Sigmoid colon (tissue), 7 donors: ENCODE measurements around the gene LRRC10. TPM values are rescaled to one million over a fixed set of nuclear protein-coding genes. Genes with fewer than 3 reads are reported as not detected.

Experiments used
- DNase-seq: peaks from one replicate; pipeline ENCODE4 v3.0.0-alpha.2; 2019
- H3K27ac ChIP-seq, 4 donors: fragments of 200-600 bp; sonication (generic); one replicate each; pipeline ENCODE4 v1.5.1; 2016 to 2019; ENCODE audit warnings: mild to moderate bottlenecking in 1 of 4
- H3K27me3 ChIP-seq, 3 donors: fragments of 200-600 bp; sonication (generic); one replicate each; pipeline ENCODE4 v1.5.1; 2019; ENCODE audit warnings: mild to moderate bottlenecking in 1 of 3
- H3K36me3 ChIP-seq, 4 donors: fragments of 200-600 bp; sonication (generic); one replicate each; pipeline ENCODE4 v1.5.1; 2016 to 2019
- H3K4me1 ChIP-seq, 4 donors: fragments of 200-600 bp; sonication (generic); one replicate each; pipeline ENCODE4 v1.5.1; 2017 to 2019
- H3K4me3 ChIP-seq, 4 donors: fragments of 200-600 bp; sonication (generic); one replicate each; pipeline ENCODE4 v1.5.1; 2017 to 2019; ENCODE audit warnings: mild to moderate bottlenecking in 2 of 4, moderate library complexity in 1 of 4
- H3K9me3 ChIP-seq, 4 donors: fragments of 200-600 bp in 3 of 4; sonication (generic) in 3 of 4; one replicate each; pipeline versions ENCODE4 v1.5.1 to v1.6.1; 2013 to 2019
- EP300 ChIP-seq, 4 donors: sonication (generic); formaldehyde crosslinking; IDR thresholded peaks; one replicate each; pipeline ENCODE4 v1.6.1; 2017; ENCODE audit warnings: antibody characterized with exemption in 4 of 4
- POLR2A ChIP-seq, 2 donors: fragments of 450-650 bp; IDR thresholded peaks; one replicate each; pipeline ENCODE4 v1.6.1; 2016; ENCODE audit warnings: antibody characterized with exemption in 2 of 2, mild to moderate bottlenecking in 2 of 2, moderate library complexity in 2 of 2
- POLR2AphosphoS5 ChIP-seq, 4 donors: sonication (generic); formaldehyde crosslinking; IDR thresholded peaks; one replicate each; pipeline ENCODE4 v1.6.1; 2017; ENCODE audit warnings: antibody characterized with exemption in 4 of 4
- WGBS, 2 donors: extraction: QIAGEN DNeasy Blood & Tissue Kit; methylation state at CpG; one replicate each; pipeline ENCODE4 v1.1.7; 2013; 5-methylcytosine and 5-hydroxymethylcytosine counted together
- intact Hi-C: fragments of 100-400 bp; cut with DNase I; formaldehyde crosslinking; loops from one replicate; pipeline ENCODE4 v1.15.1; 2023
- polyA plus RNA-seq, 3 donors: library from polyadenylated mRNA; stranded (reverse); fragments of 200-250 nt; gene quantifications; one replicate each; pipeline ENCODE4 v1.2.3, GENCODE V29; 2013
- total RNA-seq, 4 donors: library from RNA; depleted of rRNA; stranded (reverse); fragments of >200 nt; gene quantifications; one replicate each; pipeline ENCODE4 v1.1.0, GENCODE V29; 2016
- TF ChIP-seq, protein P1 (sequence below), 4 experiments: fragments of 450-650 bp in 3 of 4; fragments of 200-600 bp in 1 of 4; IDR thresholded peaks; one replicate each; pipeline ENCODE4 v1.5.1; 2016 to 2019; ENCODE audit warnings: antibody characterized with exemption in 4 of 4, mild to moderate bottlenecking in 3 of 4, moderate library complexity in 2 of 4
- donor health status: healthy with polysubstance abuse.
- donor health status: Bipolar disorder and iron deficiency.
- donor health status: healthy.

The LRRC10 gene
- total and polyA plus RNA-seq, 7 donors: under 0.01 to 0.01 TPM; not detected in 5

DNA sequence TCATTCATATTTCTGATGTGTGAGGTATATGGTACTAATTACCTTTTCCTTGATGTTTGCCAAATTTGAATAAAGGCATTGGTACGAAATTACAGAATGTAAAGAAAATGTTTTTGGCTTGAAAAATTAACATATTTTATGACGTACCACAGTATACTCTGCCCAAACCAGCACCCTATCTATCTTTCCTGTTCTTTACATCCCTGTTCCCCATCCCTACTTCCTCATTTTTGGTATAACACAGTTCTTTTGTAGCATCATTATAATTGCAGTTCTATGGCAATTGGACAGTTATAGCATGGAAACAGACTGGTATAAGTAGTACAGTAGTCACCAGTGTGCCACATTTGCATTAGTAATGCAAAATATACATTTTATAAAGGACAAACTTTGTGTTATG, 32.4 kb downstream of the LRRC10 start:
- no peaks in the 10 kb centered on the region for H3K27me3 ChIP-seq
- no peaks in the 10 kb centered on the region for H3K9me3 ChIP-seq
- H3K4me3 ChIP-seq: no peak overlapping the region
- no peak overlapping the region for H3K27ac ChIP-seq
- TF ChIP-seq POLR2A (IDR thresholded peaks at IDR 0.05) (no peak), EP300 (IDR thresholded peaks at IDR 0.05) (no peak)
- no peaks in the 10 kb centered on the region for H3K4me1 ChIP-seq
- no peak for DNase-seq
- H3K36me3 ChIP-seq: peaks cover 0 to 30% (median 12%) of the 10 kb centered on the region in 4 donors
- WGBS, 2 donors: 83 to 96% methylated on average over 2 of the region's 2 CpGs
- intact Hi-C loops: no loop called here

DNA sequence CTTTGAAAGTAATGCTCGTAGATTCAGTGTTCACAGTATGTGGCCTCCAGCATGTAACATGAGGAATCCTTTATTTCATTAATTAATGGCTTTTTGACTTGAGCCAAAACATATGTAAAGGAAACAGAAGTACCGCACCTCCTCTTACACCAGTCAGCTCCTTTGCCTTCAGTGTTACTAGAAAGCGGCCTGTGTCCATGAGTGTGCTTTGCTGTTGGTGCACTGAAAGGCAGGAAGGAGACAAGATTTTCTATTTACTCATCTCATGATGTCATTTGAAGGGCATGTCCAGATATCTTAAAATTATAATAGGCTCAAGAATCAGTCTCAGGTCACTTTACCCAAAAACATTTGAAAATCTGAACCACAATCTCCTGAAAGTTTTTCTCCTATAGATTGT, 35.4 kb downstream of the LRRC10 start:
- TF ChIP-seq, protein P1, sequence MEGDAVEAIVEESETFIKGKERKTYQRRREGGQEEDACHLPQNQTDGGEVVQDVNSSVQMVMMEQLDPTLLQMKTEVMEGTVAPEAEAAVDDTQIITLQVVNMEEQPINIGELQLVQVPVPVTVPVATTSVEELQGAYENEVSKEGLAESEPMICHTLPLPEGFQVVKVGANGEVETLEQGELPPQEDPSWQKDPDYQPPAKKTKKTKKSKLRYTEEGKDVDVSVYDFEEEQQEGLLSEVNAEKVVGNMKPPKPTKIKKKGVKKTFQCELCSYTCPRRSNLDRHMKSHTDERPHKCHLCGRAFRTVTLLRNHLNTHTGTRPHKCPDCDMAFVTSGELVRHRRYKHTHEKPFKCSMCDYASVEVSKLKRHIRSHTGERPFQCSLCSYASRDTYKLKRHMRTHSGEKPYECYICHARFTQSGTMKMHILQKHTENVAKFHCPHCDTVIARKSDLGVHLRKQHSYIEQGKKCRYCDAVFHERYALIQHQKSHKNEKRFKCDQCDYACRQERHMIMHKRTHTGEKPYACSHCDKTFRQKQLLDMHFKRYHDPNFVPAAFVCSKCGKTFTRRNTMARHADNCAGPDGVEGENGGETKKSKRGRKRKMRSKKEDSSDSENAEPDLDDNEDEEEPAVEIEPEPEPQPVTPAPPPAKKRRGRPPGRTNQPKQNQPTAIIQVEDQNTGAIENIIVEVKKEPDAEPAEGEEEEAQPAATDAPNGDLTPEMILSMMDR (IDR thresholded peaks at IDR 0.05): no peak
- TF ChIP-seq POLR2AphosphoS5 (IDR thresholded peaks at IDR 0.05) (no peak), POLR2A (IDR thresholded peaks at IDR 0.05) (no peak), EP300 (IDR thresholded peaks at IDR 0.05) (no peak)
- no peak overlapping the region for H3K27ac ChIP-seq
- peaks cover 0 to 51% (median 24%) of the 10 kb centered on the region in 4 donors for H3K36me3 ChIP-seq
- intact Hi-C loops: no loop called here
- no peaks in the 10 kb centered on the region for H3K4me1 ChIP-seq
- no peak overlapping the region for H3K4me3 ChIP-seq
- no peaks in the 10 kb centered on the region for H3K27me3 ChIP-seq
- H3K9me3 ChIP-seq: no peaks in the 10 kb centered on the region
- WGBS, 2 donors: 96 to 97% methylated on average over 3 of the region's 3 CpGs
- DNase-seq: no peak

DNA sequence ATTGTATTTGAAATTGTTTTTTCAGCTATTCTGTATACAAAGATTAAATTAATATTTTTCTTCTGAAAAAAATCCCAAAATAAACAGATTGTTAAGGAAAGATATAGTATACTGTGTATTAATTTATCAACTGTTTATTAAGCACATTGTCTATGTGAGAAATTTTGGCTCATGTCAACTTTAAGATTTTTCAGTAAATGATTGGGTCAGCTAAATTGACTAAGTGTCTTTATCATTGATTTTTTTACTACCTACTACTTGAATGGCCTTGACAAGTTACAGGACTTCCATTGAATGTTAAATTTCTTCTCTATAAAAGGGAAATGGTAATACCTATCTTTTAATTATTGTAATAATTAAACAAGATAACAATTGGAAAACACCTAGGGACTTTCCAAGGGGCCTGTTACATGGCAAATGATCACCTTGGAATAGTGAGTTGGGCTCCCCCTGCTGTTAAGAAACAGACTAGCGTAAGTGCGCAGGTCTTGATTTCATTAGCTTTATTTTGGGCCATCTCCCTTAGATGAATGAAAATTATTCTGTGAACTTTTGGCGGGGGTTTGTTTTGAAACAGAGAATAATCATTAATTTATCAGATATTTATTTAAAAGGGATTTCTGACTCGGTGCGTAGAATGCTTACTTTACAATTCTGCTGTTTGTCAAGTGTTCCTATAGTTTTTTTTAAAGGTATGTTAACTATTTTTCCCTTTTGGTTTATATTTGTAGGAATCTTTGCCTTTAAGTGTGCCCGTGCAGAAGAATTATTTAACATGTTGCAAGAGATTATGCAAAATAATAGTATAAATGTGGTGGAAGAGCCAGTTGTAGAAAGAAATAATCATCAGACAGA, 39.9 kb downstream of the LRRC10 start:
- Histone ChIP-seq H3K9me3 (no peaks in the 10 kb centered on the region), H3K4me3 (no peak overlapping the region), H3K27me3 (no peaks in the 10 kb centered on the region), H3K4me1 (no peaks in the 10 kb centered on the region), H3K27ac (no peak overlapping the region), H3K36me3 (peaks cover 0 to 55% (median 24%) of the 10 kb centered on the region in 4 donors)
- WGBS, 2 donors: 38 to 55% methylated on average over 6 of the region's 6 CpGs
- TF ChIP-seq EP300 (IDR thresholded peaks at IDR 0.05) (no peak), POLR2A (IDR thresholded peaks at IDR 0.05) (no peak), POLR2AphosphoS5 (IDR thresholded peaks at IDR 0.05) (no peak)
- TF ChIP-seq, protein P1 (IDR thresholded peaks at IDR 0.05): peak; percentile 47 to 77 (median 68)
- intact Hi-C loops: loop anchor here (2.0 to 5.0 kb wide), 3 partner anchors 100 to 213 kb away; partner anchors contain the start of genes FRS2 and YEATS4
- peak; percentile 68 for DNase-seq

DNA sequence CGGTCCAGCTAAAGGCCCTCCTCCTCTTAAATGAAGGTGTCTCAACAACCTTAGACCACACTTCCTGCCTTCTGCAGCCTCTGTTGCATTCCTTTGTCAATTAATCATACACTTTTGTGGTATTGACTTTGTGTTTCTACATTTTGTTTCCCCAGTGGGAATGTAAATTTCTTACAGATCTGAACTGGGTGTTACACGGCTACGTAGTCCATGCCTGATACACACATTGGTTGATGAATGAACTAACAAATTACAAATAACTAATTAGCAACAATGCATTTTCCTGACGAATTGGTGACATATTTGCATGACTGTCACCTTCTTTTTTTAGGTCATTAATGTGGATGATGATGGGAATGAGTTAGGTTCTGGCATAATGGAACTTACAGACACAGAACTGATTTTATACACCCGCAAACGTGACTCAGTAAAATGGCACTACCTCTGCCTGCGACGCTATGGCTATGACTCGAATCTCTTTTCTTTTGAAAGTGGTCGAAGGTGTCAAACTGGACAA, 40.6 kb downstream of the LRRC10 start:
- H3K4me1 ChIP-seq: no peaks in the 10 kb centered on the region
- H3K9me3 ChIP-seq: no peaks in the 10 kb centered on the region
- no peak overlapping the region for H3K27ac ChIP-seq
- no peaks in the 10 kb centered on the region for H3K27me3 ChIP-seq
- TF ChIP-seq EP300 (IDR thresholded peaks at IDR 0.05) (no peak), POLR2A (IDR thresholded peaks at IDR 0.05) (no peak), POLR2AphosphoS5 (IDR thresholded peaks at IDR 0.05) (no peak)
- TF ChIP-seq, protein P1 (IDR thresholded peaks at IDR 0.05): no peak
- intact Hi-C loops: loop anchor here (2.0 to 5.0 kb wide), 3 partner anchors 99 to 213 kb away; partner anchors contain the start of genes FRS2 and YEATS4
- no peak overlapping the region for H3K4me3 ChIP-seq
- DNase-seq: no peak
- WGBS, 2 donors: 92 to 95% methylated on average over 10 of the region's 10 CpGs
- H3K36me3 ChIP-seq: peaks cover 0 to 51% (median 22%) of the 10 kb centered on the region in 4 donors

DNA sequence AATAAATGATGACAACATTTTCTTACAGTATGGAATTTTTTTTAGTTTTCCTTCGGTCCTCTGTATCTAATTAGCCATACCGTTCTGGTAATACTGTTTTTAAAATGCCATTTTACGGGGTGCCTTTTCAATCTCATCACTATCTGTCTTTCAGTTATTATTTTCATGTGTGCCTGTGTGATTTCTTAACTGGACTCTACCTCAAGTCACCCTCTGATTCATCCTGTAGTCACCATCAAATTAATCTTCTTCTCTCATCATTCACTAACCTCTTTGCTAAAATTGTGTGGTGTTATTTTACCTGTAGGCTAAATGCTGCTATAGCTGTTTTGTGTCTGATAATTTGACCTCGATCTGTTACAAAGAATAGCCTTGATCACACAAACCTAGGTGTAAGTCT, 41.5 kb downstream of the LRRC10 start:
- H3K27ac ChIP-seq: no peak overlapping the region
- no peaks in the 10 kb centered on the region for H3K9me3 ChIP-seq
- DNase-seq: no peak
- 64 to 80% methylated on average over 4 of the region's 4 CpGs for whole genome bisulfite sequencing, 2 donors
- no peaks in the 10 kb centered on the region for H3K4me1 ChIP-seq
- no peak for TF ChIP-seq POLR2A (IDR thresholded peaks at IDR 0.05)
- TF ChIP-seq, protein P1 (IDR thresholded peaks at IDR 0.05): no peak
- TF ChIP-seq POLR2AphosphoS5 (IDR thresholded peaks at IDR 0.05): no peak
- no peak for TF ChIP-seq EP300 (IDR thresholded peaks at IDR 0.05)
- H3K27me3 ChIP-seq: no peaks in the 10 kb centered on the region
- no peak overlapping the region for H3K4me3 ChIP-seq
- intact Hi-C loops: no loop called here
- H3K36me3 ChIP-seq: peaks cover 0 to 49% (median 15%) of the 10 kb centered on the region in 4 donors
